Upper lobe of right lung (tissue), 1 donor: ENCODE data around the gene PDLIM1. TPM values are rescaled to one million over a fixed set of nuclear protein-coding genes. Genes with fewer than 3 reads are reported as not detected.

Experiments
- ATAC-seq: fragments of 200-7000 bp; cut with Tn5 transposase; one replicate; pipeline ENCODE4 v1.9.1; 2020; ENCODE audit warnings: mild to moderate bottlenecking, moderate library complexity
- DNase-seq: peaks from one replicate; pipeline ENCODE4 v3.0.0-alpha.2; 2020
- H3K27ac ChIP-seq: fragments of 200-600 bp; one replicate; pipeline ENCODE4 v1.8.0; 2022
- H3K27me3 ChIP-seq: fragments of 200-600 bp; one replicate; pipeline ENCODE4 v1.8.0; 2022; ENCODE audit warnings: mild to moderate bottlenecking
- H3K36me3 ChIP-seq: fragments of 200-600 bp; one replicate; pipeline ENCODE4 v1.8.0; 2022
- H3K4me1 ChIP-seq: fragments of 200-600 bp; one replicate; pipeline ENCODE4 v1.8.0; 2022
- H3K4me3 ChIP-seq: fragments of 200-600 bp; one replicate; pipeline ENCODE4 v1.8.0; 2022; ENCODE audit warnings: mild to moderate bottlenecking
- H3K9me3 ChIP-seq: fragments of 200-600 bp; one replicate; pipeline ENCODE4 v1.8.0; 2022
- CTCF ChIP-seq: fragments of 200-600 bp; IDR thresholded peaks from one replicate; pipeline ENCODE4 v1.8.0; 2022; ENCODE audit warnings: antibody characterized with exemption
- intact Hi-C: fragments of 100-400 bp; cut with DNase I; formaldehyde crosslinking; loops from one replicate; pipeline ENCODE4 v1.11.0; 2022
- total RNA-seq: library from RNA; stranded (reverse); fragmentation: NEBNext Ultra II Directional; extraction: Animal tissue kit (Norgen Biotek cat#: 25700); gene quantifications from one replicate; pipeline ENCODE4 v1.2.1, GENCODE V29; 2021
- donor health status: DM: no; HTN: yes; CAD: no; lungs with severe emphysema.

Gene PDLIM1
- total RNA-seq, 1 donor from 2014 or later = 190 TPM

- no peak for TF ChIP-seq CTCF
- peaks cover 14% of the 10 kb centered on the region for H3K4me1 ChIP-seq
These were observed 40.2 kb upstream of the PDLIM1 start for GRCh38 chr10:95330966-95331453.

GRCh38 chr10:95329296-95329695 lies 38.5 kb upstream of the PDLIM1 start:
- Histone ChIP-seq H3K9me3 (no peaks in the 10 kb centered on the region), H3K4me3 (no peak overlapping the region), H3K4me1 (peaks cover 5% of the 10 kb centered on the region), H3K36me3 (no peaks in the 10 kb centered on the region), H3K27me3 (no peaks in the 10 kb centered on the region), H3K27ac (peak overlapping the region; percentile 0)
- ATAC-seq (no peak), DNase-seq (no peak)
- intact Hi-C loops = no loop called here
- TF ChIP-seq CTCF = no peak

More at GRCh38 chr10:95330966-95331453, 40.2 kb upstream of the PDLIM1 start:
- ATAC-seq (no peak), DNase-seq (no peak)
- Histone ChIP-seq H3K9me3 (no peaks in the 10 kb centered on the region), H3K36me3 (no peaks in the 10 kb centered on the region), H3K4me3 (no peak overlapping the region), H3K27me3 (no peaks in the 10 kb centered on the region), H3K27ac (no peak overlapping the region)
- intact Hi-C loops = no loop called here

GRCh38 chr10:95328013-95328412 lies 37.2 kb upstream of the PDLIM1 start:
- TF ChIP-seq CTCF = no peak
- H3K27ac ChIP-seq = no peak overlapping the region
- no peak for ATAC-seq
- intact Hi-C loops = no loop called here
- H3K4me1 ChIP-seq = peaks cover 5% of the 10 kb centered on the region
- no peak overlapping the region for H3K4me3 ChIP-seq
- H3K9me3 ChIP-seq = no peaks in the 10 kb centered on the region
- no peaks in the 10 kb centered on the region for H3K36me3 ChIP-seq
- no peaks in the 10 kb centered on the region for H3K27me3 ChIP-seq
- no peak for DNase-seq

GRCh38 chr10:95327367-95327766 lies 36.6 kb upstream of the PDLIM1 start:
- Histone ChIP-seq H3K36me3 (no peaks in the 10 kb centered on the region), H3K27ac (no peak overlapping the region), H3K27me3 (no peaks in the 10 kb centered on the region), H3K9me3 (no peaks in the 10 kb centered on the region), H3K4me1 (peaks cover 5% of the 10 kb centered on the region), H3K4me3 (no peak overlapping the region)
- ATAC-seq = peak; percentile 75
- DNase-seq = no peak
- intact Hi-C loops = no loop called here
- no peak for TF ChIP-seq CTCF

GRCh38 chr10:95326396-95326795 lies 35.6 kb upstream of the PDLIM1 start:
- Histone ChIP-seq H3K4me1 (peaks cover 5% of the 10 kb centered on the region), H3K36me3 (no peaks in the 10 kb centered on the region), H3K27ac (no peak overlapping the region), H3K9me3 (no peaks in the 10 kb centered on the region), H3K27me3 (no peaks in the 10 kb centered on the region), H3K4me3 (no peak overlapping the region)
- TF ChIP-seq CTCF = no peak
- no peak for DNase-seq
- no peak for ATAC-seq
- intact Hi-C loops = no loop called here

- no peak overlapping the region for H3K27ac ChIP-seq
- no peak for DNase-seq
- H3K36me3 ChIP-seq = no peaks in the 10 kb centered on the region
These were observed 35.1 kb upstream of the PDLIM1 start for GRCh38 chr10:95325863-95326262.

More at GRCh38 chr10:95325863-95326262, 35.1 kb upstream of the PDLIM1 start:
- Histone ChIP-seq H3K27me3 (no peaks in the 10 kb centered on the region), H3K4me1 (peaks cover 5% of the 10 kb centered on the region), H3K4me3 (no peak overlapping the region), H3K9me3 (no peaks in the 10 kb centered on the region)
- intact Hi-C loops = no loop called here
- TF ChIP-seq CTCF = no peak
- no peak for ATAC-seq
